ENCODE data around the gene IL4R. TPM values are rescaled to one million over a fixed set of nuclear protein-coding genes. Genes with fewer than 3 reads are reported as not detected.

IL4R gene
- total and polyA plus RNA-seq, 2 of the 8 experiments (the other 6 are each of a cell fraction or from before 2014, with no cell fraction given), result 29.1 to 29.4 TPM

DNA sequence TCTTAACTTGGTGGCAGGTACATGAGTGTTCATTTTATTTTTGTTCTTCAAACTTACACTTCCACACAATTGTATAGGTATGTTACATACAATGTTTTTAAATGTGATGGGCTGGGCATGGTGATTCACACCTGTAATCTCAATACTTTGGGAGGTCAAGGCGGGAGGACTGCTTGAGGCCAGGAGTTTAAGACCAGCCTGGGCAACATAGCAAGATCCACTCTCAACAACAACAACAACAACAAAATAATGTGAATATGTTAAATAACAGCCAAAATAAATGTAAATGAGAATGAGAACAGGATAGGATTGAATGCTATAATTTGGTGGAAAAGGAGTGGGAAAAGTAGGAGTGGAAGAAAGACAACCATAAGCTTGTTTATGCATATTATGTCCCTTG lies 47.8 kb upstream of the IL4R start:
- H4K91ac ChIP-seq (replicated peaks; ENCODE audit: insufficient read length, low read length), result no peak overlapping the region
- H3K27ac ChIP-seq (ENCODE audit: low read depth, low read length), result no peak overlapping the region
- no peak for FAIRE-seq
- H2BK20ac ChIP-seq (ENCODE audit: low read length), result no peak overlapping the region
- H2AK5ac ChIP-seq (ENCODE audit: low read depth, low read length), result no peak overlapping the region
- no peak overlapping the region for H3K9ac ChIP-seq (replicated peaks in 1 of 4; ENCODE audit: extremely low read depth in 1 of 4, low read depth in 3 of 4, low read length in 3 of 4)
- DNase-seq (ENCODE audit: low read depth in 1 of 2, low spot score in 2 of 2), result no peak
- POLR2A ChIA-PET (ENCODE audit: partially characterized antibody), result no interaction called here
- H3K23ac ChIP-seq (ENCODE audit: insufficient read length), result no peak overlapping the region
- H4K20me1 ChIP-seq (replicated peaks in 1 of 2; ENCODE audit: control insufficient read depth in 1 of 2, insufficient read depth in 2 of 2, low read length in 2 of 2), result no peaks in the 10 kb centered on the region
- no peak overlapping the region for H3K4me2 ChIP-seq (ENCODE audit: insufficient read depth in 1 of 2, low read depth in 2 of 2, low read length in 2 of 2)
- H3K23me2 ChIP-seq (ENCODE audit: low read depth, low read length), result peaks cover 6% of the 10 kb centered on the region; the same call in 1 of the 2 replicates
- H4K5ac ChIP-seq (ENCODE audit: insufficient read length, low read depth, low read length), result no peak overlapping the region
- no peaks in the 10 kb centered on the region; a peak in 1 of 8 replicates for H3K36me3 ChIP-seq (ENCODE audit: control insufficient read depth in 2 of 4, insufficient read depth in 4 of 4, low read length in 3 of 4)
- H3K27me3 ChIP-seq (replicated peaks in 1 of 4; ENCODE audit: control insufficient read depth in 3 of 4, extremely low read depth in 1 of 4, insufficient read depth in 3 of 4, low read length in 3 of 4), result no peaks in the 10 kb centered on the region
- 93% methylated on average over 1 of the region's 1 CpG; no CpG with 5 or more reads in 1 of the 2 experiments for WGBS, 2 experiments (ENCODE audit: extremely low coverage in 1 of 2, insufficient coverage in 1 of 2, insufficient read length in 1 of 2, insufficient replicate concordance in 2 of 2, low coverage in 1 of 2, low lambda C conversion rate in 2 of 2, missing lambda C conversion rate in 1 of 2)
- H2BK120ac ChIP-seq (replicated peaks; ENCODE audit: low read depth, low read length), result no peak overlapping the region
- peaks cover 0 to 5% (median 0%) of the 10 kb centered on the region in 4 experiments; a peak in 1 of 7 replicates for H3K4me1 ChIP-seq (replicated peaks in 1 of 4; ENCODE audit: control insufficient read depth in 3 of 4, insufficient read depth in 4 of 4, low read length in 3 of 4)
- no peak overlapping the region for H3K4ac ChIP-seq (replicated peaks; ENCODE audit: insufficient read length, low read depth, low read length)
- H2BK15ac ChIP-seq (ENCODE audit: low read length), result no peak overlapping the region
- no peak overlapping the region for H2BK5ac ChIP-seq (ENCODE audit: low read depth, low read length)
- H3K79me1 ChIP-seq (ENCODE audit: low read depth, low read length), result no peaks in the 10 kb centered on the region; the same call in 1 of the 2 replicates
- H3K79me2 ChIP-seq (ENCODE audit: control insufficient read depth in 1 of 2, insufficient read depth in 2 of 2, low read length in 2 of 2), result no peaks in the 10 kb centered on the region
- TF ChIP-seq RXRA (IDR thresholded peaks at IDR 0.05; ENCODE audit: insufficient read depth, low read depth, low read length) (no peak), CEBPB (IDR thresholded peaks at IDR 0.05; ENCODE audit: low read depth, low read length) (no peak), SAP30 (IDR thresholded peaks at IDR 0.05; ENCODE audit: insufficient read depth, insufficient replicate concordance, low read length) (no peak), EGR1 (IDR thresholded peaks at IDR 0.05; ENCODE audit: borderline replicate concordance, low read depth, low read length) (no peak)
- TF ChIP-seq, protein P1, sequence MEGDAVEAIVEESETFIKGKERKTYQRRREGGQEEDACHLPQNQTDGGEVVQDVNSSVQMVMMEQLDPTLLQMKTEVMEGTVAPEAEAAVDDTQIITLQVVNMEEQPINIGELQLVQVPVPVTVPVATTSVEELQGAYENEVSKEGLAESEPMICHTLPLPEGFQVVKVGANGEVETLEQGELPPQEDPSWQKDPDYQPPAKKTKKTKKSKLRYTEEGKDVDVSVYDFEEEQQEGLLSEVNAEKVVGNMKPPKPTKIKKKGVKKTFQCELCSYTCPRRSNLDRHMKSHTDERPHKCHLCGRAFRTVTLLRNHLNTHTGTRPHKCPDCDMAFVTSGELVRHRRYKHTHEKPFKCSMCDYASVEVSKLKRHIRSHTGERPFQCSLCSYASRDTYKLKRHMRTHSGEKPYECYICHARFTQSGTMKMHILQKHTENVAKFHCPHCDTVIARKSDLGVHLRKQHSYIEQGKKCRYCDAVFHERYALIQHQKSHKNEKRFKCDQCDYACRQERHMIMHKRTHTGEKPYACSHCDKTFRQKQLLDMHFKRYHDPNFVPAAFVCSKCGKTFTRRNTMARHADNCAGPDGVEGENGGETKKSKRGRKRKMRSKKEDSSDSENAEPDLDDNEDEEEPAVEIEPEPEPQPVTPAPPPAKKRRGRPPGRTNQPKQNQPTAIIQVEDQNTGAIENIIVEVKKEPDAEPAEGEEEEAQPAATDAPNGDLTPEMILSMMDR (IDR thresholded peaks at IDR 0.05; ENCODE audit: control extremely low read depth in 1 of 3, insufficient read depth in 1 of 3, low read depth in 1 of 3, low read length in 3 of 3), result no peak
- TF ChIP-seq, protein P2, sequence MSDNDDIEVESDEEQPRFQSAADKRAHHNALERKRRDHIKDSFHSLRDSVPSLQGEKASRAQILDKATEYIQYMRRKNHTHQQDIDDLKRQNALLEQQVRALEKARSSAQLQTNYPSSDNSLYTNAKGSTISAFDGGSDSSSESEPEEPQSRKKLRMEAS (IDR thresholded peaks at IDR 0.05), result no peak
- TF ChIP-seq, protein P3, sequence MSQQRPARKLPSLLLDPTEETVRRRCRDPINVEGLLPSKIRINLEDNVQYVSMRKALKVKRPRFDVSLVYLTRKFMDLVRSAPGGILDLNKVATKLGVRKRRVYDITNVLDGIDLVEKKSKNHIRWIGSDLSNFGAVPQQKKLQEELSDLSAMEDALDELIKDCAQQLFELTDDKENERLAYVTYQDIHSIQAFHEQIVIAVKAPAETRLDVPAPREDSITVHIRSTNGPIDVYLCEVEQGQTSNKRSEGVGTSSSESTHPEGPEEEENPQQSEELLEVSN (IDR thresholded peaks at IDR 0.05), result no peak
- no peak overlapping the region for H3K14ac ChIP-seq (ENCODE audit: insufficient read length)
- H3K56ac ChIP-seq (replicated peaks; ENCODE audit: insufficient read length, low read depth, low read length), result no peak overlapping the region
- CTCF ChIA-PET (ENCODE audit: partially characterized antibody), result interaction anchor here (1.3 kb wide), 1 partner anchor 31 kb away, joined by 3 read pairs; no protein-coding TSS in a partner anchor
- H4K8ac ChIP-seq (ENCODE audit: extremely low read depth, insufficient read depth, low read length), result no peak overlapping the region
- H3K4me3 ChIP-seq (ENCODE audit: extremely low read depth in 1 of 4, insufficient read depth in 2 of 4, low read depth in 3 of 4, low read length in 4 of 4), result no peak overlapping the region
- H2BK12ac ChIP-seq (ENCODE audit: low read depth, low read length), result no peak overlapping the region
- H3K9me3 ChIP-seq (ENCODE audit: insufficient read depth in 2 of 2, low read depth in 1 of 2, low read length in 1 of 2), result no peaks in the 10 kb centered on the region
- no peak overlapping the region for H2AFZ ChIP-seq (ENCODE audit: low read length)
- H3K18ac ChIP-seq (ENCODE audit: extremely low read depth, low read length), result no peak overlapping the region

All from H1 (cell line).